Endometrium (tissue), 2 donors: ENCODE measurements around the gene RPS15.
"Not testable (repeated sequence)": the region's sequence is repeated elsewhere in the genome, so short reads cannot be mapped to it uniquely, and the experiment has no call there.

Source experiments
- FAIRE-seq: peaks from 2 replicates; lab custom pipeline; 2012; peaks lifted over from hg19 to GRCh38; lab: Jason Lieb, UNC
- donor health status: control.
- donor health status: control.

The RPS15 gene

DNA sequence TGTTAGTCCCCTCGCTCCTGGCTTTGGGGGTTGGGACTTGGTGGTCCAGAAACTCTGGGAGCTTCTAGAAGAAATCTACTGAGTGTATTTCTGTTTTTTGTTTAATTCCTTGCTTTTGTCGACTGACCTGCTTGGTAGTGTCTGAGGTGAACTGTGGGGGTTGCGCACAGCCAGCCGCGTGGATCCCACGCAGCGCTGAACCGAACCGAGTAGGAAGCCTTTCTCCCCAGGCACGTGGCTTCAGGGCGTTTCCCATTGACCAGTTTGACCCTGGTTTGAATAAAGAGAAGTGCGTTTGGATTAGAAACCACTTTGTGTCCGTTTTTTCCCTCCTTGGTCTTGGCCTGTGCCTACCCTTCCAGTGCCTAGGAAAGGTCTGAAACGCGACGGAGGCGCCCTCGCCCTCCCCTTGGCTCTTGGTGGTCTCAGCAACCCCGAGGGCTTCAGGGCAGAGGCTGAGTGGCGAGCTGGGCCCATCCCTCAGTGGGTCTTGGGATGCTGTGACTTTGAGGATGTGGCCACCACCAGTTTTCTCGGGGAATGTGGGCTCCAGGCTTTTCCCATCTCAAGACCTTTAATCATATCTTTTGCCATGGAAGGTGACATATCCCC lies 2.7 kb upstream of the RPS15 start:
- FAIRE-seq, result no peak

DNA sequence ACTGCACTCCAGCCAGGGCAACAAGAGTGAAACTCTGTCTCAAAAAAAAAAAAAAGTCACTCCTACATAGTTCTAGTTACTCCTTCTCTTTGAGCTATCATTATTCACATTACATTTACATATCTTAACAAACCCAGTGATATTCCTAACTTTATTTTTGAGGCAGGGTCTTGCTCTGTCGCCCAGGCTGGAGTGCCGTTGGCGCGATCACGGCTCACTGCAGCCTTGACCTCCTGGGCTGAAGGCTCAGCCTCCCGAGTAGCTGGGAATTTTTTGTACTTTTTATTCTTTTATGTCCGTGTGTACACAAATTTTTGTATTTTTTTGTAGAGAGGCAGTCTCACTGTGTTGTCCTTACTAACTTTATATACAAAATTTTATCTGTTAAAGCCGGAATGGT lies 587 bp upstream of the RPS15 start:
- no peak for FAIRE-seq

- no peak for FAIRE-seq
Observed at GRCh38 chr19:1438933-1439354, 748 bp downstream of the RPS15 start.

DNA sequence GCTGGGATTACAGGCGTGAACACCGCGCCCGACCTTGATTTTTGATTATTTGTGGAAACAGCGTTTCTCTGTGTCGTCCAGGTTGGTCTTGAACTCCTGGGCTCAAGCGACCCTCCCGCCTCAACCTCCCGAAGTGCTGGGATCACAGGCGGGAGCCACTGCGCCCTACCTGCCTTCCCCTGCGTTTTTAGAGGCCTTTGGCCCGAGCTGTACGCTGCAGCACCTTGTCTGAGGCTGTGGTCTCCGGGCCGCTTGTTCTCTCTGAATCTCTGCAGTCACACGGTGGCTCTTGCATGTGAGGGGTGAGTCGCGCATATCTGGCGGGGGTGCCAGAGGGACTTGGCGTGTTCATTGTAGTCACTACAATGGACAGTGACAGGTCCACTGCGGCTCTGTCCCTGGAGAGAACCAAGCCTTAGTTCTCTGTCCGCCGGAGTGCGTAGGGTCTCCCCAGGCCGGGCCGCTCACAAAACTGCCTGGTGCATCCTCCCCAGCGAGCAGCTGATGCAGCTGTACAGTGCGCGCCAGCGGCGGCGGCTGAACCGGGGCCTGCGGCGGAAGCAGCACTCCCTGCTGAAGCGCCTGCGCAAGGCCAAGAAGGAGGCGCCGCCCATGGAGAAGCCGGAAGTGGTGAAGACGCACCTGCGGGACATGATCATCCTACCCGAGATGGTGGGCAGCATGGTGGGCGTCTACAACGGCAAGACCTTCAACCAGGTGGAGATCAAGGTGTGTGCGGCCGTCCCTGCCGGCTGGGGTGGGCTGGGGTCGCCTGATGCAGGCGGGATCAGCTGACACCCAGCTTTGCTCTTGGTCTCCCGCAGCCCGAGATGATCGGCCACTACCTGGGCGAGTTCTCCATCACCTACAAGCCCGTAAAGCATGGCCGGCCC lies 1.6 kb downstream of the RPS15 start:
- not testable (repeated sequence) for FAIRE-seq

- FAIRE-seq, result no peak
Observed at GRCh38 chr19:1440418-1440801, 2.2 kb downstream of the RPS15 start.

DNA sequence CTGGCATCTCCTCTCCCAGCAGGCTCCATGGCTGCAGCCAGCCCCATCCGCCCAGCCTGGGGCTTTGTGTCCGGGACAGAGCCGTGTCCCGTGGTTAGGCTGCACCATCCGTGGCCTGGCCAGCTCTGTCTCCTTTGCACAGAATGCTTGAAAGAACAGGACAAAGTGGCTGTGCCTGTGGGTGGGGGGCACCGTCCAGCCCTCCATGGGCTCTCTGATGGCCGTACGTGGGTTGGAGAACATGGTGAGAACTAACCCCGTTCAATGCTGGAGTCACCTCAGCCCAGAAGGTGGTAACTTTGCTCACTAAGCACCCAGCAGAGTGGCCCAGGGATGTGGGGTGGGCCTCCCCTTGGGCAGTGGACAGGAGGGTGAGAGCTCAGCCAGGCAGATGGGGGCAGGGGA lies 2.8 kb downstream of the RPS15 start:
- no peak for FAIRE-seq

- FAIRE-seq, result no peak
Observed at GRCh38 chr19:1441677-1442438, 3.7 kb downstream of the RPS15 start.

DNA sequence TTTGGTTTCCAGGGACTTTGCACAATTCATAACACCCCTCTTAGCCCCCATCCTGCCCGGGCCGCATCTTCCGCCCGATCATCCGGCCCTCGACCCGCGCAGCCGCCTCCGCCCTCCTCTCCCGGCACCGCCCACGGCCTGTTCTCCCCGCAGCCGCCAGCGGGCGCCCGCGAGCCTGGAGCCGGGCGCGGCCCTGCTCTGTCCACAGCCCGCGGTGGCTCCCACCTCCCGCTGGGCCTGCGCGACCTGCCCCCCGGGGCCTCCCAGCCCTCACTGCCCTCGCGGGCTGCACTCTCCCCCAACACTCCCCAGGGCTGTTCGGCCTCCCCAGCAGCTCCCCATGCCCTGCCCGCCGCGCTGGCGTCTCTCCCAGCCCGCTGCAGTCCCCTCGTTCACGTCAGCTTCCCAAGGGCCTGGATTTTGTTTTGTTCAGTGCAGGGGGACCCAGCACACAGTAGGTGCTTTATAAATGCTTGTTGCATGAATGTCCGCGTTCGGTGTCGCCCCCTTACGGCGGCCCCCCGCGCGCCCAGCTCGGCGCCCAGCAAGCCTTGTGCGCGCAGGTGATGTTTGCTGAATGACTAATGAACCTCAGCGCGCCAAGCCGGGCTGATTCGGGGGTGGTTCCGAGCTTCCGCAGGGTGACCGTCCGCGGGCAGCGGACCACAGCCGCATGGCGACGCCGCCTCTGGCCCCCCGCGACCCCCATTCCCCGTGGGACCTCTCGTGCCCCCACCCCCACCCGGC lies 7.2 kb downstream of the RPS15 start:
- no peak for FAIRE-seq

GRCh38 chr19:1445932-1446712 lies 7.9 kb downstream of the RPS15 start:
- FAIRE-seq, result no peak

DNA sequence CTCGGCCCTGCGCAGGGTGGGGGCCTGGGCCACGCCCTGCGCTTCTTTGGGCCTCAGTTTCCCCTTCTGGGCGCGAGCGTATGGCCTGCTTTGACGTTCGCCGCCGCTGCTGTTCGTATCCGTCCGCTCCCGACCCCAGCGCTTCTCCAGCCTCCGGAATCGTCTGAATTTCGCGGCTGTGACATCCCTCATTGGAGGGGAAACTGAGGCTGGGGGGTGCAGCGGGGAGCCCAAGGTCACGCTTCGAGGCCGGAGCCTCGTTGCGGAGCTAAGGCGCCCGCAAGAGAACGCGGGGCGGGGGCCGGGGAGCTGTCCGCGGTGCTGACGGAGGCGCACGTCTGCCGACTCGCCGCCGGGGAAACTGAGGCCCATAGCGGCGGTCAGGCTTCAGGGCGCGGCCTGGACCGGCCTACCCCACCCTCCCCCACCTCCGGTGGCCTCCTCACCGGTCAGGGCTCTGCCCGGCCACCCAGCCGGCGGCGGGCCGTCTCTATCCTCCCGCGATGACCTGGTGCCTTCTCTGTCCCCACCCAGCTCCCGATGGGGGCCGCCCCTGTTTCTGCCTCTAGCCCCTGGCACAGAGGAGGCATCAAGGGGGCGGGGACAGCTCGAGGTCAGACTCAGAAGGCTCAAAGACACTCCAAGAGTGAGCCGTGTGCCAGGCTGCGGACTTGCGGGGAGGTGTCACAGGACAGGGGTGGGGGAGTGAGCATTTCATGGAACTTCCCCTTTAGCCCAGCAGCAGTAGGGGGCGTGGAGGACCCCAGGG lies 8.7 kb downstream of the RPS15 start:
- FAIRE-seq, result no peak

- FAIRE-seq, result no peak
Observed at GRCh38 chr19:1447504-1447903, 9.3 kb downstream of the RPS15 start.

- FAIRE-seq, result no peak
Observed at GRCh38 chr19:1447944-1448343, 9.7 kb downstream of the RPS15 start.

- FAIRE-seq, result no peak
Observed at GRCh38 chr19:1449467-1450442, 11.6 kb downstream of the RPS15 start, which contains the start of gene APC2. Gene APC2, plus strand, starts transcription at chr19:1450121. Its CDS starts 2,881 bp downstream, at chr19:1453002.

- no peak for FAIRE-seq
Observed at GRCh38 chr19:1450735-1451731, 12.8 kb downstream of the RPS15 start.

DNA sequence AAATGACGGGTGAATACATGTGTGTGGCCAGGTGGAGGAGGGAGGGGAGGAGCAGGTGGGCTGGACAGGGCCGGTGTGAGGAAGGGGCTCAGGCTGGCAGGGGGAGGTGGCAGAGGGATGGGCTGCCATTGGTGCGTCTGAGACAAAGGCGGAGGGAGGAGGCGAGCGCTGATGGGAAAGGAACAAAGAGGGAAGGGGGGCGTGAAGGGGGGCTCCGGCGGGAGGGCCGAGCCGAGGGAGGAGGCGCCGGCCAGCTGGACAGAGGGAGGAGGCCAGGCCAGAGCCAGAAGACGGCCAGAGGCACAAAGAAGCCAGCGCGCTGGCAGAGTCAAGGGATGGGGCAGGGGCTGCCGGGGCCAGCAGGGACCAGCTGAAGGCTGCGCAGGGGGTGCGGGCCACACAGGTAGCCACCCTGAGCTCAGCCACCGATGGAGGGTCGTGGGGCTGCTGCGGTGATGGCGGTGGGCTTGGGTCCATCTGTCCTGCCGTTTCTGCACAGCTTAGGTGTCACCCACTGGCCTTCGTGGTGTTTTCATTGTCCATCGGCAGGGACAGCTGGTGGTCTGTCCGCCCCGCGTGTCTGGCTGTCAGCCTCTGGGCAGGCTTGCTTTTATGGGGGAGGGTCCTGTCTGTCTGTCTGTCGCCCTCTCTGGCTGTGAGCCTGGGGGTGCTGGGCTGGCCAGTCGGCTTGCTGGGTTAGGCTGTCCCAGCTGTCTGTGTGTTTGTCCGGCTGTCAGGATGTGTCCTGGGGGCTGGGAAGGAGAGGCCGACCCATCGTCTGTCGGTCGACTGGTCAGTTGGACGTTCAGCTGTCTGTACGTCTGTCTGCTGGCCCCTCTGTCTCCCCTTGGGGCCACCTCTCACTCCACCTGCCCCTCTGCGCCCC lies 14.0 kb downstream of the RPS15 start:
- FAIRE-seq, result no peak

DNA sequence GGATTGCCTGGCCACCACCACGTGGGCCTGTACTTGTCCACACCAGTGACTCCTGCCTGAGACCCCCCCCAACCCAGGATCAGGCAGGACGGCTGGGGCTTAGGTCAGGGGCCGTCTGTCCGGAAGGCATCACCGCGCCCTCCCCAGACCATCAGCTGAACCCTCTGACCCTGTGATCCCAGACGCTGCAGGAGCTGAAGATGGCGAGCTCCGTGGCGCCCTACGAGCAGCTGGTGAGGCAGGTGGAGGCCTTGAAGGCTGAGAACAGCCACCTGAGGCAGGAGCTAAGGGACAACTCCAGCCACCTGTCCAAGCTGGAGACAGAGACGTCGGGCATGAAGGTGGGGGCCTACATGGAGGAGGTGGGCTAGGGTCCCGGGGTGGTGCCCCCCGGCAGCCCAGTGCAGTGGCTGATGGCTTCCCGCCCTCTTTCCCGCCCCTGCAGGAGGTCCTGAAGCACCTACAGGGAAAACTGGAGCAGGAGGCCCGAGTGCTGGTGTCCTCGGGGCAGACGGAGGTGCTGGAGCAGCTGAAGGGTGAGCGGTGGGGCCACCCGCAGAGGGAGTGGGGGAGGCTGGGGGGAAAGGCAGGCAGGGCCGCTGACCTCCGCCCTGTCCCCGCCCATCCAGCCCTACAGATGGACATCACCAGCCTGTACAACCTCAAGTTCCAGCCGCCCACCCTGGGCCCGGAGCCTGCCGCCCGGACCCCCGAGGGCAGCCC lies 14.8 kb downstream of the RPS15 start:
- FAIRE-seq, result no peak
